Liver (tissue), 3 donors: ENCODE data around the gene COCH.

ENCODE experiments used
- ATF3 ChIP-seq: IDR thresholded peaks from 2 replicates; pipeline ENCODE4 v1.6.1; 2016; ENCODE audit warnings: antibody characterized with exemption
- CTCF ChIP-seq: fragments of 150-350 bp; IDR thresholded peaks from 2 replicates; pipeline ENCODE4 v1.5.1; 2017; ENCODE audit warnings: improper control_type of control experiment, low read depth, low read length; ENCODE audit not compliant: missing input control
- EGR1 ChIP-seq, 2 donors: IDR thresholded peaks; 2 replicates each; pipeline ENCODE4 v1.6.1; 2016 to 2018; ENCODE audit warnings: antibody characterized with exemption in 2 of 2, low read depth in 2 of 2
- GABPA ChIP-seq, 2 donors: IDR thresholded peaks in 1 of 2; conservative IDR thresholded peaks in 1 of 2; 2 replicates each; pipeline ENCODE4 v1.6.1; 2016; ENCODE audit warnings: antibody characterized with exemption in 2 of 2, mild to moderate bottlenecking in 1 of 2, moderate library complexity in 1 of 2
- JUND ChIP-seq, 2 donors: IDR thresholded peaks; 2 replicates each; pipeline ENCODE4 v1.6.1; 2016; ENCODE audit warnings: antibody characterized with exemption in 2 of 2
- MAX ChIP-seq: IDR thresholded peaks from 2 replicates; pipeline ENCODE4 v1.6.1; 2016; ENCODE audit warnings: antibody characterized with exemption
- NR2F2 ChIP-seq: IDR thresholded peaks from 2 replicates; pipeline ENCODE4 v1.6.1; 2016; ENCODE audit warnings: antibody characterized with exemption
- RAD21 ChIP-seq, 2 donors: IDR thresholded peaks; 2 replicates each; pipeline ENCODE4 v1.6.1; 2016; ENCODE audit warnings: antibody characterized with exemption in 2 of 2, mild to moderate bottlenecking in 2 of 2
- REST ChIP-seq: IDR thresholded peaks from 2 replicates; pipeline ENCODE4 v1.6.1; 2016; ENCODE audit warnings: antibody characterized with exemption, mild to moderate bottlenecking
- SP1 ChIP-seq: IDR thresholded peaks from 2 replicates; pipeline ENCODE4 v1.6.1; 2018; ENCODE audit warnings: antibody characterized with exemption, mild to moderate bottlenecking
- YY1 ChIP-seq: IDR thresholded peaks from 2 replicates; pipeline ENCODE4 v1.6.1; 2016; ENCODE audit warnings: antibody characterized with exemption, mild to moderate bottlenecking
- ZBTB33 ChIP-seq: IDR thresholded peaks from 2 replicates; pipeline ENCODE4 v1.6.1; 2016; ENCODE audit warnings: antibody characterized with exemption
- donor health status: healthy.
- donor health status: healthy.

- TF ChIP-seq CTCF: no peak
- no peak for TF ChIP-seq ATF3
- TF ChIP-seq EGR1 (IDR thresholded peaks at IDR 0.05; ENCODE audit: low read depth in 2 of 2): no peak
- no peak for TF ChIP-seq ZBTB33
- no peak for TF ChIP-seq YY1
- no peak for TF ChIP-seq REST
- no peak for TF ChIP-seq MAX
- no peak for TF ChIP-seq GABPA (IDR thresholded peaks at IDR 0.05 in 1 of 2, conservative IDR thresholded peaks at IDR 0.05 in 1 of 2)
- no peak for TF ChIP-seq SP1
- no peak for TF ChIP-seq NR2F2
- TF ChIP-seq RAD21 (IDR thresholded peaks at IDR 0.05): no peak
- no peak for TF ChIP-seq JUND (IDR thresholded peaks at IDR 0.05)
Measured at GRCh38 chr14:30875788-30876053, 1.4 kb downstream of the COCH start.
